Measurements from ENCODE around the gene RBBP4.

- TF ChIP-seq POLR2AphosphoS5 (IDR thresholded peaks at IDR 0.05) (no peak), POLR2A (IDR thresholded peaks at IDR 0.05) (no peak)
These were observed 32.3 kb upstream of the RBBP4 start for GRCh38 chr1:32618673-32619221.

Measured in suprapubic skin (tissue), 4 donors.